Memory B cell (primary cell): ENCODE data around the gene ANKHD1.
"Not testable (repeated sequence)": the region's sequence is repeated elsewhere in the genome, so short reads cannot be mapped to it uniquely, and the experiment has no call there.

Experiments
- ATAC-seq: fragments of 150-1000 bp; cut with Tn5 transposase; 2 replicates; pipeline ENCODE4 v1.10.0; 2021; ENCODE audit warnings: low read depth, mild to moderate bottlenecking, moderate library complexity
- DNase-seq, 2 donors: peaks; one replicate each; pipeline ENCODE4 v3.0.0; 2022; ENCODE audit warnings: low spot score in 2 of 2
- H3K27ac Mint-ChIP-seq: one replicate; pipeline ENCODE4 v1.8.0; 2022; ENCODE audit warnings: mild to moderate bottlenecking, moderate library complexity, mixed read lengths
- H3K27me3 Mint-ChIP-seq: one replicate; pipeline ENCODE4 v1.8.0; 2022; ENCODE audit warnings: mixed read lengths
- H3K36me3 Mint-ChIP-seq: one replicate; pipeline ENCODE4 v1.8.0; 2022; ENCODE audit warnings: mild to moderate bottlenecking, mixed read lengths
- H3K4me1 Mint-ChIP-seq: one replicate; pipeline ENCODE4 v1.8.0; 2022; ENCODE audit warnings: mixed read lengths
- H3K4me3 Mint-ChIP-seq: one replicate; pipeline ENCODE4 v1.8.0; 2022; ENCODE audit warnings: mild to moderate bottlenecking, moderate library complexity, mixed read lengths
- H3K9me3 Mint-ChIP-seq: one replicate; pipeline ENCODE4 v1.8.0; 2022; ENCODE audit warnings: mixed read lengths

The ANKHD1 gene

GRCh38 chr5:140579188-140579747 lies 177.6 kb downstream of the ANKHD1 start:
- H3K4me3 Mint-ChIP-seq, ATAC-seq, H3K27ac Mint-ChIP-seq, H3K27me3 Mint-ChIP-seq, H3K9me3 Mint-ChIP-seq, DNase-seq, H3K4me1 Mint-ChIP-seq, H3K36me3 Mint-ChIP-seq: not testable (repeated sequence)

GRCh38 chr5:140587495-140587894 lies 185.9 kb downstream of the ANKHD1 start:
- Mint-ChIP-seq H3K27ac (no peak overlapping the region), H3K27me3 (peaks cover 1% of the 10 kb centered on the region), H3K36me3 (peaks cover 2% of the 10 kb centered on the region), H3K4me1 (no peaks in the 10 kb centered on the region), H3K4me3 (no peak overlapping the region), H3K9me3 (peaks cover 1% of the 10 kb centered on the region)
- DNase-seq = no peak
- ATAC-seq = no peak

GRCh38 chr5:140588311-140589070 lies 186.9 kb downstream of the ANKHD1 start:
- Mint-ChIP-seq H3K4me1 (no peaks in the 10 kb centered on the region), H3K36me3 (no peaks in the 10 kb centered on the region), H3K9me3 (peaks cover 1% of the 10 kb centered on the region), H3K4me3 (no peak overlapping the region), H3K27me3 (peaks cover 1% of the 10 kb centered on the region), H3K27ac (no peak overlapping the region)
- no peak for DNase-seq
- no peak for ATAC-seq
